GM08714 (cell line): ENCODE data around the gene PACRG.

Experiments used
- H3K4me3 ChIP-seq: fragments of 200-500 bp; sonication (Bioruptor generic); 2 replicates; pipeline ENCODE4 v1.5.1; 2014; ENCODE audit warnings: mild to moderate bottlenecking, low read length, inconsistent platforms
- ZNF274 ChIP-seq: IDR thresholded peaks from 2 replicates; pipeline ENCODE4 v1.6.1; 2012; ENCODE audit warnings: mild to moderate bottlenecking, low read depth, low read length

The PACRG gene

DNA sequence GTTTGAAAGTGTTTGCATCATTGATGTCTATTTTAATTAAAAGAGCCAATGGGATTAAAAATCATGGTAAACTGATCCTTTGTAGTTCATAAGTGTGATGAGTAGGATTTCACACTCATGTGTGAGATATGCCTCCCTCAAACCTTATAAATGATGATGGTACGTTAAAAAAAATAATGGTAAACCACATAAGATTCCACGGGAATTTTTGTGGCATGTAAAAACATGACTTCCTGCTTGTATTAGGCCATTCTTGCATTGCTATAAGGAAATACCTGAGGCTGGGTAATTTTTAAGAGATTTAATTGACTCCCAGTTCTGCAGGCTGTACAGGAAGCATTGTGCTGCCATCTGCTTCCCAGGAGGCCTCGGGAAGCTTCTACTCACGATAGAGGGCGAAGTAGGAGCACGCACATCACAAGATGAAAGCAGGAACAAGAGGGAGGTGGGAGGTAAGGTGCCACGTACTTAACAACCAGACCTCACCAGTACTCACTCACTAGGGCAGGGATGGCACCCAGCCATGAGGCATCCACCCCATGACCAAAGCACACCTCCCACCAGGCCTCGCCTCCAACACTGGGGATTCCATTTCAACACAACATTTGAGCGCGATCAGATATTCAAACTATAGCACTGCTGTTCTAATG, 499.2 kb downstream of the PACRG start:
- TF ChIP-seq ZNF274 = no peak
- no peak overlapping the region for H3K4me3 ChIP-seq

DNA sequence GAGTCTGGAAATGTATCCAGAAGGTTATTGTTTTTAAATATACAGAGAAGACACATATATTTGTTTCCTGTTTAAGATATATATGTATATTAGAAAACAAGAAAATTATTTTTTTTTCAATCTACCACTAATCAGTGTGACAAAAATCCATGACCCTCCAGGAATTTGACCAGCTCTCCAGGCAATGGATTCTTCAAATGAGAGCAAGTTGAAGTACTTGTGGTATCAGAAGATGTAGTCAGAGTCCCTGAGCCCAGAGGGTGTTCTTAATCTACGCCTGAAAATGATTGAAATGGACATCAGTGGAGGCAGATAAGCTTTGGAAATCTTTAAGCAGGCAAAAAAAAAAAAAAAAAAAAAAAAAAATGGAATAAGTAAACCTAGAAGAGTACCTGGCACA, 500.3 kb downstream of the PACRG start:
- TF ChIP-seq ZNF274 = no peak
- H3K4me3 ChIP-seq = no peak overlapping the region

DNA sequence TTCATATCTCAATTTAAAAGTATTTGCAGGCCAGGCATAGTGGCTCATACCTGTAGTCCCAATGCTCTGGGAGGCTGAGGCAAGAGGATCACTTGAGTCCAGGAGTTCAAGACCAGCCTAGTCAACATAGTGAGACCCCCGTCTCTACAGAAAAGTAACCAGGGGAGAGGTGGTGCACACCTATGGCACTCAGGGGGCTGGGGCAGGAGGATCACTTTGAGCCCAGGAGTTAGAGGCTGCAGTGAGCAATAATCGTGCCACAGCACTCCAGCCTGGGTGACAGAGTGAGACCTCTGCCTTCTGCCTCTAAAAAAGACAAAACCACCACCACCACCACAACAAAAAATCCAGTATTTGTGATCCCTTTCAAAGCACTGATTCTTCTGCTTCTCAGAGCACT, 501.3 kb downstream of the PACRG start:
- H3K4me3 ChIP-seq = no peak overlapping the region
- TF ChIP-seq ZNF274 = no peak

DNA sequence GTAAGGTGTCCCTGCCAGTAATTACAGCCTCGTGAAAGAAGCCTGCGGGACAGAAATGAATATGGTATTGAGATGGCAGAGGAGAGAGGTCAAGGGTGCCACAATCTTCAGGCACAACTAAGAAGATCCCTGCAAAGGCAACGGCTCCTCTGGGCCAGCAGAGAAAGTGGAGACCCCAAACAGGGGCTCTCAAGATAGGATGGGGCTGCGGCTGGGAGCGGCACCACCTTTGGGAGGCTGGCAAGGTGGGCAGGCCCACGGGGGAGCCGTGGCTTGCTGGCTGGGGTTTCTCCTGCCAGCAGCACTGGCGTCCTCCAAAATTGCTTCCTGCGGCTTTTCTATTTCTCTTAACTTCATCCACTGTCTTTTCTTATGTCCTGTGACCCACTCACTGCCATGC, 503.1 kb downstream of the PACRG start:
- H3K4me3 ChIP-seq = no peak overlapping the region
- no peak for TF ChIP-seq ZNF274

DNA sequence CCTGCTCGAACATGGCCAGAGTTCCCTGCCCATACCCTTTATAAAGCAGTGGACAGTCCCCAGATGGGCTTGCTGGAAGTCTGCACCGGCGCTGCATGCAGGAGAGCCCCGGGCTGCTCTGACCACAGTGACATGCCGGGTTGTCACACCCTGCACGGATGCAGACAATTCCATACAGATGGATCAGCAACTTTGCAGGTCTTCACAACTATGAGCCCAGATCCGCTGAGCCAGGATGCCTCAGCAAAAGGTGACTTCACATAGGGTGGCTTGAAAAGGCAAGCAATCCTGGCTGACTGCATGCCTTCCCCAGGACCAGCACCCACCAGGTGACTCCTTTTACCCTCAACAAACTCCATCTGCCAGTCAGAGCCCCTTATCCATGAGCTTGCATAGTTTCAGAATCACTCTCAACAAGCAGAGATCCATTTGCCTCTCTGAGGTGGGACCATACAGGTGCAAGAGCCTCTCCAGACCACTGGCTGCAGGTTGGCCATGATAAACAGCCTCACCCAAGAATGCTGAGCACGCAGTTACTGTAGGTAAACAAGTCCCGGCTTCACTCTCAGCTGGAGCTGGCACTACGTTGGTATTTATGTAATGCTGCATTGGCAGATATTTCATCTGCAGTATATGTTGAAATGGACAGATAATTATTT, 503.7 kb downstream of the PACRG start:
- TF ChIP-seq ZNF274 = no peak

DNA sequence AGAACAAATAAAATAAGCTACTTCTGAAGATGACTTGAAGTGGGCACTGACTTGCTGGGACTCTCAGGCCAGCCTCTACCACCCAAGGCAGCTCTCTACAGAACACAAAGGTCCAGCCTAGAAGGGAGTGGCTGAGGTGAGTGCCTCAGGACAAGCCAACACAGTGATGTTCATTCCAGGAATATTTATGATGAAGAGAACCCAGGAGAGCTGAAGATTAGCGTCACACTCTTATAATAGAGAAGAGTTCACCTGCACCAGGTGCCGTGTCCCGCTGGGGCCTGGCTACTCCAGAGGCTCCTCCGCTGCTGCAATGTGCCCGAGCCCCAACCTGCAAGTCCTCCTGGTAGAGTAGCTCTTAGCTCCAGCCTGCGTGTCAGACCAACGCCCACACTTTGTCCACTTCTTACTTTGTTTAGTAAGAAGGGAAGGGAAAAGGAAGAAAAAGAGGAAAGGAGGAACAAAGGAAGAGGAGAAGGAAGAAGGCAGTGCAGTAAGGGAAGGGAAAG, 504.3 kb downstream of the PACRG start:
- H3K4me3 ChIP-seq = no peak overlapping the region
- TF ChIP-seq ZNF274 = no peak

More for the DNA sequence above, 503.7 kb downstream of the PACRG start:
- no peak overlapping the region for H3K4me3 ChIP-seq

DNA sequence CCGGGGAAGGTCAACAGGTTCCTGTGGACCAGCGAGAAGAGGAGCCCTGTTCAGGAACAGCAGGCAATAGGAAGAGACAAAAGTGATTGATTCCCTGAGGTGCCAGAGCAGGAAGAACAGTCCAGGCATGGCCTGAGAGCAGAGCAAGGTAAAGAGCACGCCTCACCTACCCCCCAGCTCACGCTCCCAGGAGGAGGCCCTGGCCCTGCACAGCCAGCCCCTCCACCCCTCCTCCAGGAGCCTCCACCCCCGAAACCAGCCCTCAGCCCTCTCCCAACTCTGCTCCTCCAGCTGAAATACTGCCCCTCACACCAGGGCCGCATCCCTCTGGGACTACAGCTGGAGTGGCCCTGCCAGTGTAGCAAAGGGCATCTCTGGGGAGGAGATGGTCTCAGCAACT, 504.9 kb downstream of the PACRG start:
- H3K4me3 ChIP-seq = no peak overlapping the region
- TF ChIP-seq ZNF274 = no peak

DNA sequence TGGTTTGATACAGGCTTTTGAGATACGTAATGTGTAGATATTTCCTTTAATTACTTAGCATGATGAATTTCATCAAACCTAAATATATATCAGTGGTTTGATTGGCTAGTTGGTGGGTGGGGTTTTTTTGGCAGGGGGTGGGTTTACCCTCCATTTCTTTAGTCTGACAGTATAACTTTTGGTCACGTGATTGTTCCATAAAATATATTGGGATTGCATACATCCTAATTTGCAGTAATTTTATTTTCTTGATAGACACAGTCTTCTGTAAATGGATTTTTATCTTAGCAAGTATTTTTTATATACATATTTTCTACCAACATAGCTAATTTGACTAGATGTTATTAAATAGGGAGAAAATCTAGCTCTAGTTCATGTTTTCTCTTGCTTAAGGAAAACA, 509.3 kb downstream of the PACRG start:
- no peak overlapping the region for H3K4me3 ChIP-seq
- no peak for TF ChIP-seq ZNF274

DNA sequence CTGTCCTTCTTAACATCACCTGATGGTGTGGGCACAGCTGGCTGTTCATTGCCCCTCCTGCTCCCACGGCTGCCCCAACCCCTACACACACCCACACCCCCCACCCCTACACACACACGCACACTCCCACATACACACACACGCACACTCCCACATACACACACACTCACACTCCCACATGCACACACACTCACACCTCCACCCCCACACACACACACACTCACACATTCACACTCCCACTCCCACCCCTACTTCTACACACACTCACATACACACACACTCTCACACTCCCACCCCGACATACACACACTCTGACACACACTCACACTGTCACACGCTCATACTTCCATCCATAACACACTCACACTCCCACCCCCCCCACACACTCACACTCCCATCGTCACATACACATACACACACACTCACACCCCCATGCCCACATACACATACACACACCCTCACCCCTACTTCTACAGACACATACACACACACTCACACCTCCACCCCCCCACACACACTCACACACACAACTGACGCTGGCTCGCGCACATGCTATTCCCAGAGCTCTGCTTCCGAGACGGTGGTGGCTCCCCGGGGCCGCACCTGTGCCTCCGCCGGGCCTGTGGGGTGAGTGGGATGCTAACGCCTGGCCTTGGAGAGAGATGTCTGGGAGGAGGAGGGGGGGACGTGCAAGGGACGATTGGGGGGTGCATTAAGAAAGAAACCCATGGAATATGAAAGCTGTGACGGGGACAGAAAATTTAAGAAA, 512.0 kb downstream of the PACRG start:
- H3K4me3 ChIP-seq = no peak overlapping the region
- TF ChIP-seq ZNF274 = no peak

DNA sequence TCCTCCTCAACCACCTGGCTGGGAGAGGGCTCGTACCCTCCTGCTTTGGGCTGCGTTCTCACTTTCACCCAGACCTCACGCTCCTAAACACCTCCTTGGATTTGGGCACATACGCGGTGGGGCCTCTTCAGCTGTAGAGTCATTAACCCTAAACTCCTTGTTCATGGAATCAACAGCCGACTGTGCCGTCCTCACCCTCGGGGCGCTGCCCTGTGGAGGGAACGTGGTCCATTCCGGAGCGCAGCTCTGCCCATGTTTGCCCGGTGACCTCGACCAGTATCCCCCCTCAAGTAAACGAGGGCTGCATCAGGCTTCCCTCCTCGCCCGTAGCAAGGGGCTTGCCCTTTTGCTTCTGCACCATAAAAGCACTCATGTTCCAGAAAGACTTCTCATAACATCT, 512.8 kb downstream of the PACRG start:
- no peak for TF ChIP-seq ZNF274
- H3K4me3 ChIP-seq = no peak overlapping the region

DNA sequence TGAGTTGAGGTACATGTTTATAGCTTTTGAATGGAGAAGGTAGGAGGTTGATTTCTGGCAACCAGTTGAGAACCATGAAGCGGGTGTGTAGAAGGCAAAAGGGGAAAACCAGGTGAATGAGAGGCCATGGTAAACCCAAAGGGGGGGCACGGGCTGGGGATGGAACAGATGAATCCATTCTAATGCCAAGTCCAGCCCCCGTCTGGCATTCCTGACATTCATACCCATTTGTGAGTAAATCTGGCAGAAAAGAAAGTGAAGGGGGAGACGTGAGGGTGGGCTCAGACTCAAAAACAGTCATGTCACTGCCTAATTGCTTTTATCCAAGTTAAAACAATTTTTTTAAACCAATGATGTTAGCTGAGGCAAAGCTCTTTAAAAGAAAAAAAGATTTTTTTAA, 513.9 kb downstream of the PACRG start:
- TF ChIP-seq ZNF274 = no peak
- H3K4me3 ChIP-seq = no peak overlapping the region

DNA sequence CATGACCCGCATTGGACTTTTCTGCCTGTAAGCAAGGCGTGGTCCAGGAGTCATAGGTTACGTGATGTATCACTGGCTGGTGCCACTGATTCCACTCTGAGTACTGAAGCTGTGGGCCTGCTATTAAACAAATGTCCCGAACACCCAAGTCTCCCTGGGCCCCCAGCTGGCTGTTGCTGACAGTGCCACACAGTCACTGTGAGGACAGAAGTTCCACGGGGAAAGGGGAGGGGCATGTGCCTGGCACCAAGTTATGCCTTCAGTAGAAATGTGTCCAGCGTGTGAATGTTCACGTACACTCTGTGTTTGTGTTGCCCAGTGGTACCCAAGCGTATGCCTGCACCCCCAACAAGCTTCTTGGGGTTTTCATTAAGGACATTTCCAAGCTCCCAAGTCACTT, 515.3 kb downstream of the PACRG start:
- TF ChIP-seq ZNF274 = no peak
- H3K4me3 ChIP-seq = no peak overlapping the region

DNA sequence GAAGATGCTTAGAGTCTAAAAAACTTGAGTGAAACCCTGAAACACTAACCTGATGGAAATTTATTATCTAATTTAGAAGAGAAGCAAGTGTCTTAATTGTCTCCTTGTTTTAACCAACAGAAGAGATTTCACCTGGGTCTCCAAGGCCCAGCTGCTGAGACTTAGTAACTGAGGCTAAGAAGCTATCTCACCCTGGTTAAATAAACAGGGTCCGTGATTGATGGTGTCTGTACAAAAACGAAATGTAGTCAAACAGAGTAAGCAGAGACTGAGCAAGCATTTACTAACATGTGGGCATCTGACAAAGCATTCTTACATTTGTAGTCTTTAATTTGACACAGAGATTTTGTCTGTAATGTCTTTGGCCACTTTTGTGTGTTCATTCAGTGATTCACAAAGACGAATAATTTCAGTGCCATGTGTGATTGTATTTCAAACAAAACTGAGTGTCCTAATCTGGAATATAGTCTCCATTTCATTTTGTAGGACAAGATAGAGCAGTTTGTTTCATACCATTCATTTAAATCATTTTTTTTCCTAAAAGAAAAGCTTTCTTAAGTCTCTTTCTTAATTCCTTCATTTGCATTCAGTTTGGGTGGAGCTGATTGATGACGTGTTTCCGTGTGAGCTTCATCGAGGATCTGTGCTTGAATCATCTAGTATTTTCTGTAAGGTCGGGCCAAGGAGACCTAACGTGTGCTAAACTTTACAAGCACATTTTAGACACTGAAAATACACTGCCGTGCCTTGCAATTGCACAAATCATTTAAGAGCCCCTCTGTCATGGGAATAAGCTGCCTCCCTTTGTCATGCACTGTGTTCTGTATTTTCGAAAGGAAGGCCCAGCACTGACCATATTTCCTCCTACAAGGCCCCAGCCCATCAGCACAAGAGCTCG, 516.2 kb downstream of the PACRG start:
- no peak overlapping the region for H3K4me3 ChIP-seq
- TF ChIP-seq ZNF274 = no peak

DNA sequence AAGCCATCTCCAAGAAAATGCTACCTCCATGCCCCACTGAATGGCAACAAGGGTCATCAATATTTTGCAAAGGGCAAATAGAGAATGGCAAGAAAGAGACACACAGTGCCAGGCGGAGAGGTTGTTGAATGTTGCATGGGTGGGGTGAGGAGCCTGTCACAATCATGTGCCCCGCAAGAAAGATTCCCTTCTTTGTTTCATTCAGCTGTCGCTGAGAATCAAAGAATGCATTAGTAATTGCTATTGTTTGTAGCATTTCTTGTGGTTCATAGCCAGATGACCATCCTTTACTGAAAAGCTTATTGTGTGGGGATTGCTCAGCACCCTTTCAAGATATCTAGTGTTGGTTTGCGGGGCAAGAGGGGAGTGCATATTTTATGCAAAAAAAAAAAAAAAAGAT, 520.3 kb downstream of the PACRG start:
- H3K4me3 ChIP-seq = no peak overlapping the region

More for the DNA sequence above, 520.3 kb downstream of the PACRG start:
- no peak for TF ChIP-seq ZNF274
